Fibroblast of lung (primary cell): ENCODE results near the gene MAP1A. TPM values are rescaled to one million over a fixed set of nuclear protein-coding genes. Genes with fewer than 3 reads are reported as not detected.

ENCODE experiments used
- DNase-seq, 2 donors: peaks; one replicate each; pipeline versions ENCODE4 v3.0.0 to v3.0.0-alpha.2; 2010; ENCODE audit warnings: low read depth in 2 of 2
- H2AFZ ChIP-seq: 2 replicates; pipeline ENCODE4 v1.5.1; 2012; ENCODE audit warnings: low read length, control low read depth, inconsistent platforms
- H3K27ac ChIP-seq: 2 replicates; pipeline ENCODE4 v1.5.1; 2011; ENCODE audit warnings: low read length, control low read depth; ENCODE audit not compliant: insufficient read depth
- H3K27me3 ChIP-seq: 2 replicates; pipeline ENCODE4 v1.5.1; 2011; ENCODE audit warnings: mild to moderate bottlenecking, low read length; ENCODE audit not compliant: control insufficient read depth, insufficient read depth
- H3K36me3 ChIP-seq: 2 replicates; pipeline ENCODE4 v1.5.1; 2011; ENCODE audit warnings: low read length; ENCODE audit not compliant: control insufficient read depth, insufficient read depth
- H3K4me1 ChIP-seq: 2 replicates; pipeline ENCODE4 v1.5.1; 2011; ENCODE audit warnings: low read length; ENCODE audit not compliant: control insufficient read depth, insufficient read depth; ENCODE audit errors: extremely low read depth
- H3K4me2 ChIP-seq: 2 replicates; pipeline ENCODE4 v1.5.1; 2011; ENCODE audit warnings: low read length, control low read depth; ENCODE audit not compliant: insufficient read depth; ENCODE audit errors: extremely low read depth
- H3K4me3 ChIP-seq, 4 experiments: fragments of 200-600 bp in 1 of 4; sonication (generic) in 1 of 4; replicated peaks in 1 of 4; 2 replicates each; pipeline ENCODE4 v1.5.1; 2011 to 2016; ENCODE audit warnings: low read length in 4 of 4, low read depth in 3 of 4, mild to moderate bottlenecking in 3 of 4, control low read depth in 2 of 4, inconsistent platforms in 1 of 4, mixed read lengths in 1 of 4; ENCODE audit not compliant: insufficient read depth in 1 of 4; ENCODE audit errors: control extremely low read depth in 1 of 4
- H3K79me2 ChIP-seq: 2 replicates; pipeline ENCODE4 v1.5.1; 2012; ENCODE audit warnings: mild to moderate bottlenecking, low read length, inconsistent platforms; ENCODE audit not compliant: control insufficient read depth, insufficient read depth
- H3K9ac ChIP-seq: 2 replicates; pipeline ENCODE4 v1.5.1; 2011; ENCODE audit warnings: mild to moderate bottlenecking, low read length, control low read depth; ENCODE audit not compliant: insufficient read depth
- H3K9me3 ChIP-seq: 2 replicates; pipeline ENCODE4 v1.5.1; 2012; ENCODE audit warnings: low read depth, low read length; ENCODE audit not compliant: control insufficient read depth, insufficient read depth
- H4K20me1 ChIP-seq: 2 replicates; pipeline ENCODE4 v1.5.1; 2011; ENCODE audit warnings: low read length; ENCODE audit not compliant: control insufficient read depth, insufficient read depth; ENCODE audit errors: extremely low read depth
- CTCF ChIP-seq, 2 donors: IDR thresholded peaks in 1 of 2; conservative IDR thresholded peaks in 1 of 2; 1 replicate in 1 of 2; 2 replicates in 1 of 2; pipeline ENCODE4 v1.5.1; 2011 to 2012; ENCODE audit warnings: low read length in 2 of 2, control low read depth in 1 of 2, inconsistent platforms in 1 of 2, low read depth in 1 of 2, mild to moderate bottlenecking in 1 of 2
- EZH2 ChIP-seq: IDR thresholded peaks from 2 replicates; pipeline ENCODE4 v1.5.1; 2012; ENCODE audit warnings: low read length, control low read depth, mild to moderate bottlenecking; ENCODE audit errors: missing control alignments
- polyA plus RNA-seq, 2 donors: library from polyadenylated mRNA; depleted of rRNA in 1 of 2; stranded (reverse) in 1 of 2; unstranded in 1 of 2; fragments of >200 nt; gene quantifications; 2 replicates each; pipeline ENCODE4 v1.2.1, GENCODE V29; 2011 to 2012; ENCODE audit warnings: missing spikeins in 1 of 2
- total RNA-seq: library from RNA; depleted of rRNA; stranded (reverse); fragments of >200 nt; gene quantifications from 2 replicates; pipeline ENCODE4 v1.2.1, GENCODE V29; 2014

MAP1A gene
- total and polyA plus RNA-seq, 2 donors (not counting 1 experiment from before 2014, with no cell fraction given) = 51.2 to 201 TPM

- no peak overlapping the region for H3K4me3 ChIP-seq
- TF ChIP-seq EZH2 (no peak), CTCF (conservative IDR thresholded peaks at IDR 0.05 in 1 of 2, IDR thresholded peaks at IDR 0.05 in 1 of 2; ENCODE audit: low read depth in 1 of 2, low read length in 2 of 2) (no peak)
- H2AFZ ChIP-seq = peak overlapping the region; percentile 10
- no peaks in the 10 kb centered on the region for H4K20me1 ChIP-seq
- peak overlapping the region; percentile 23 for H3K4me2 ChIP-seq
- no peaks in the 10 kb centered on the region for H3K79me2 ChIP-seq
- H3K9me3 ChIP-seq = no peaks in the 10 kb centered on the region
- H3K27me3 ChIP-seq = no peaks in the 10 kb centered on the region
- peak overlapping the region; percentile 91 for H3K27ac ChIP-seq
- no peak overlapping the region for H3K9ac ChIP-seq
- peaks cover 20% of the 10 kb centered on the region for H3K4me1 ChIP-seq
- H3K36me3 ChIP-seq = no peaks in the 10 kb centered on the region
- DNase-seq = no peak
Measured at GRCh38 chr15:43508421-43508820, 9.0 kb upstream of the MAP1A start.

- peak overlapping the region; percentile 27 for H3K9ac ChIP-seq
- H3K27me3 ChIP-seq = no peaks in the 10 kb centered on the region
Measured at GRCh38 chr15:43508991-43509659, 8.3 kb upstream of the MAP1A start.

More at GRCh38 chr15:43508991-43509659, 8.3 kb upstream of the MAP1A start:
- no peak overlapping the region for H2AFZ ChIP-seq
- peak overlapping the region; percentile 91 for H3K27ac ChIP-seq
- peak overlapping the region; percentile 65 for H3K4me2 ChIP-seq
- H3K4me3 ChIP-seq = peak overlapping the region in 1 of 4 experiments; percentile 71
- H3K36me3 ChIP-seq = no peaks in the 10 kb centered on the region
- no peak for DNase-seq
- no peak for TF ChIP-seq CTCF (conservative IDR thresholded peaks at IDR 0.05 in 1 of 2, IDR thresholded peaks at IDR 0.05 in 1 of 2; ENCODE audit: low read depth in 1 of 2, low read length in 2 of 2)
- TF ChIP-seq EZH2 = no peak
- H3K4me1 ChIP-seq = peaks cover 27% of the 10 kb centered on the region
- H3K9me3 ChIP-seq = no peaks in the 10 kb centered on the region
- no peaks in the 10 kb centered on the region for H3K79me2 ChIP-seq
- no peaks in the 10 kb centered on the region for H4K20me1 ChIP-seq
